ENCODE results near the gene ABHD16A. TPM values are rescaled to one million over a fixed set of nuclear protein-coding genes. Genes with fewer than 3 reads are reported as not detected.

The ABHD16A gene
- total RNA-seq, 2 donors from 2014 or later = 49.3 to 52.8 TPM

DNA sequence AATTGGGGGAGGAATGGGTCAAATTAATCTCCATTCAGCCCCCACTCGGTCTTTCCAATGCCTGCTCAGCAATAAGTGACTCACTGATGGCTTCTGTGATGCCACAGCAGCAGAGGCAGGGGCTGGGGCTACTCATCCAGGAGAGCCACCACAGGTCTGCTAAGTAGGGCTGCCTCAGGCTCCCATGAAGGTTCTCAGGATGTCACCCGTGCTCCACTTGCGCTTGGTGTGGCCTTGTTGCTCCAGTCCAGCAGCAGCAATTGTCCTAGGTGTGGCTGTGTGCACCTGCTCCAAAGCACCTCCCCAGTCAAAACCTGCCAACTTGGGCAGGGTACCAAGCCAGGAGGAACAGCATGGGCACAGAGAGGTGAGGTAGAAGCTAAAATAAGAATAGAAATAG lies 19.0 kb upstream of the ABHD16A start:
- no peak overlapping the region for H3K27ac ChIP-seq
- ATAC-seq (ENCODE audit: insufficient number of reproducible peaks, low FRiP score, low read depth) (no peak), DNase-seq (ENCODE audit: low spot score) (no peak)
- peaks cover 0 to 3% of the 10 kb centered on the region in 2 donors for H3K4me1 ChIP-seq (ENCODE audit: control insufficient read depth in 1 of 2, low read depth in 2 of 2)
- H3K9me3 ChIP-seq = no peaks in the 10 kb centered on the region
- H3K36me3 ChIP-seq = peaks cover 17% of the 10 kb centered on the region
- no peak overlapping the region for H3K4me3 ChIP-seq
- TF ChIP-seq, protein P1, sequence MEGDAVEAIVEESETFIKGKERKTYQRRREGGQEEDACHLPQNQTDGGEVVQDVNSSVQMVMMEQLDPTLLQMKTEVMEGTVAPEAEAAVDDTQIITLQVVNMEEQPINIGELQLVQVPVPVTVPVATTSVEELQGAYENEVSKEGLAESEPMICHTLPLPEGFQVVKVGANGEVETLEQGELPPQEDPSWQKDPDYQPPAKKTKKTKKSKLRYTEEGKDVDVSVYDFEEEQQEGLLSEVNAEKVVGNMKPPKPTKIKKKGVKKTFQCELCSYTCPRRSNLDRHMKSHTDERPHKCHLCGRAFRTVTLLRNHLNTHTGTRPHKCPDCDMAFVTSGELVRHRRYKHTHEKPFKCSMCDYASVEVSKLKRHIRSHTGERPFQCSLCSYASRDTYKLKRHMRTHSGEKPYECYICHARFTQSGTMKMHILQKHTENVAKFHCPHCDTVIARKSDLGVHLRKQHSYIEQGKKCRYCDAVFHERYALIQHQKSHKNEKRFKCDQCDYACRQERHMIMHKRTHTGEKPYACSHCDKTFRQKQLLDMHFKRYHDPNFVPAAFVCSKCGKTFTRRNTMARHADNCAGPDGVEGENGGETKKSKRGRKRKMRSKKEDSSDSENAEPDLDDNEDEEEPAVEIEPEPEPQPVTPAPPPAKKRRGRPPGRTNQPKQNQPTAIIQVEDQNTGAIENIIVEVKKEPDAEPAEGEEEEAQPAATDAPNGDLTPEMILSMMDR (IDR thresholded peaks at IDR 0.05) = no peak
- H3K27me3 ChIP-seq (replicated peaks; ENCODE audit: insufficient read depth) = no peaks in the 10 kb centered on the region

DNA sequence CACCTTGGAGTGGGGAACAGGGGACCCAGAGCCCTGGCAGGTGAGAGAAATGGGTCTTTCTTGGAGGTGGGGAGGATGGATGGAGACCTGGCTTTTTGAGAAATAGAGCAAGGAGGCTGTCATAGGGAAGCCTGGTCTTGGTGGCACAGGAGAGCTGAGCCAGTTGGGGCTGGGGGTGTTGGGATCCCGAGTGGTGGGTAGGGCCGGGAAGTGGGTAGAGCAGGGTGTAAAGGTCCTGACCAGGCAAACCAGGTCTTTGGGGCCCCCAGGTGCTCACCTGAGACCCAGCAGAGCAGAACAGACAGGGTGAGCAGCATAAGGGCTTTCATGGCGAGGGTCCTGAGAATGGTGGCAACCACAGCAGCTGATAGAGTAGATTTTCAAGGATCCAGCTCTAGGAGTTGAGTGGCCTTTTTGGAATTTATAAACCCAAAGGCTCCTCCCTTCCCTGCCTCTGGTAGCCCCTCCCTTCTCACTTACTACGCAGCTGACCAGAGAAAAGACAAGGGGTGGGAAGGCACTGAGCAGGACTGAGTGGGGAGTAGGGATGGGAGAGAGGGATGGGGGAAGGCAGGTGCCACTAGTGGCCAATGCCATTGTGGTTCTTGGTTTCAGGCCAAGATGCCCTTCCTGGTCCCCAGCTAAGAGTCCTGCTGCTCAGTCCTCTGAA lies 18.4 kb upstream of the ABHD16A start, which contains the start of gene LY6G6C:
Gene LY6G6C, minus strand, starts transcription at position 396 of the 670 bp plus-strand sequence. Its CDS starts 67 bp downstream, at position 329.
- ATAC-seq (ENCODE audit: insufficient number of reproducible peaks, low FRiP score, low read depth) = no peak
- Histone ChIP-seq H3K9me3 (no peaks in the 10 kb centered on the region), H3K27me3 (replicated peaks; ENCODE audit: insufficient read depth) (no peaks in the 10 kb centered on the region), H3K4me3 (no peak within 1 kb of the TSS), H3K4me1 (ENCODE audit: control insufficient read depth in 1 of 2, low read depth in 2 of 2) (no peaks in the 10 kb centered on the region), H3K27ac (no peak within 1 kb of the TSS), H3K36me3 (peaks cover 10% of the 10 kb centered on the region)
- TF ChIP-seq, protein P1 (IDR thresholded peaks at IDR 0.05) = no peak
- no peak for DNase-seq (ENCODE audit: low spot score)

DNA sequence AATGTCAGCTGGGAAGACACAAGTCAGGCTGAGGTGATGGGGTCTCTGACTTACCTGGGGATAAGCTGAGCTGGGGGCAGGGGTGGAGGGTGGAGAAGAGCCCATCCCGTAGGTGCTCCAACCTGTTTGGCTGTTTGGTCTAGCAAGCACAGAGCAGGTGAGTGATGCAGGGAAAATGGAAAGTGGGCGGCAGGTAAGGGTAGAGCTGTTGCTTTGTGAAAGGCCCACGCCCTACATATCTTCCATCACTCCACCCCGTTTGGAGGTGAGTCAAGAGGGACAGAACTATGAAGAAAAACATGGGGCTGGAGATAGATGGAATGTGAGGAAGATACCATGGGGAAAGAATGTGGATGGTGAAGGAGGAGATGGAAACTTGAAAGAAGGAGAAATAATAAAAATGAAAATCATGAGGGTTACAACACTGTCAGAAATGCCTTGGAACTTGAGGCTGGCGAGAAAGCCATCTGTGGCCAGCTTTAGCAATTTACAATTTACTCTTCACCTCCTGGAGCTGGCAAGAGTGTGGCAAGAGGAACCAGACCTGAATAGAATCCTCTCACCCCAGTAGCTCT lies 17.2 kb upstream of the ABHD16A start:
- TF ChIP-seq, protein P1 (IDR thresholded peaks at IDR 0.05) = no peak
- Histone ChIP-seq H3K27ac (no peak overlapping the region), H3K4me3 (no peak overlapping the region), H3K27me3 (replicated peaks; ENCODE audit: insufficient read depth) (no peaks in the 10 kb centered on the region), H3K36me3 (no peaks in the 10 kb centered on the region), H3K4me1 (ENCODE audit: control insufficient read depth in 1 of 2, low read depth in 2 of 2) (no peaks in the 10 kb centered on the region), H3K9me3 (no peaks in the 10 kb centered on the region)
- ATAC-seq (ENCODE audit: insufficient number of reproducible peaks, low FRiP score, low read depth) (no peak), DNase-seq (ENCODE audit: low spot score) (no peak)

DNA sequence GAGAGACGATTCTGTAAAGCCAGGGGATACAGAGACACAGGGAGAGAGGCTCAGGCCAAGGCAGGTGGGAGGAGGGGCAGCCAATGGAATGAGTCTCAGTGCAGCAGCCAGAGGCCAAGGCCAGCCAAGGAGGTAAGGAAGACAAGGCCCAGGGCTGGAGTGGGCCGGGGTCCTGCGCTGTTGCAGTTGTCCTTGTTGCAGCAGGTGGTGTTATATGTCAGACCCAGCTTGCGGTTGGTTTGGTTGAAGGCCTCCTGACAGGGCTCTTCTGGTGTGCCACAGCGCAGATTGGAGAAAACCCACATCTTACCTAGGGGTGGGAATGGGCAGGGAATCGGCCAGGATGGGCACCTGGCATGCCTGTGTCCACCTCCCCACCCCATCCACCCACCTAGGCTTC lies 15.9 kb upstream of the ABHD16A start:
- no peaks in the 10 kb centered on the region for H3K36me3 ChIP-seq
- H3K27me3 ChIP-seq (replicated peaks; ENCODE audit: insufficient read depth) = no peaks in the 10 kb centered on the region
- no peak overlapping the region for H3K27ac ChIP-seq
- H3K9me3 ChIP-seq = no peaks in the 10 kb centered on the region
- no peak for DNase-seq (ENCODE audit: low spot score)
- no peak for ATAC-seq (ENCODE audit: insufficient number of reproducible peaks, low FRiP score, low read depth)
- H3K4me3 ChIP-seq = no peak overlapping the region
- no peaks in the 10 kb centered on the region for H3K4me1 ChIP-seq (ENCODE audit: control insufficient read depth in 1 of 2, low read depth in 2 of 2)
- TF ChIP-seq, protein P1 (IDR thresholded peaks at IDR 0.05) = no peak

DNA sequence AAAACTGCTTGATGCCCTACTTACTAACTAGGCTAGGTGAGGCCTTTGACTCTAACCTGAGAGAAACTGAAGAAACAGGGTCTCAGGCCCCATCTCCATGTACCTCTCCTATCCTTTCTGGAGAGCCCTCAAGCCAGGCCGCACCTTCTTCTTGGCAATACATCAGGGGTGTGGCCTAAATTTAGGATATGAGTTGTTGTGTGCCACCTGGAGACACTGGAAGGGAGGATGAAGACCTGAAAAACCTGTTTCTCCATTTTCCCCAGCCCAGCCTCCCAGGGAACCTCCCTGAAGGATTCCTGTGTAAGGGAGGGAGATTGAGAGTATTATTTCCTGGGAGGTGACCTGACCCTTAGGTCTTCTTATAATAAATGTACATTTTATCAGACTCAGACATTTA lies 15.1 kb upstream of the ABHD16A start:
- TF ChIP-seq, protein P1 (IDR thresholded peaks at IDR 0.05) = no peak
- Histone ChIP-seq H3K27me3 (replicated peaks; ENCODE audit: insufficient read depth) (no peaks in the 10 kb centered on the region), H3K36me3 (no peaks in the 10 kb centered on the region), H3K4me3 (no peak overlapping the region), H3K9me3 (no peaks in the 10 kb centered on the region), H3K27ac (no peak overlapping the region), H3K4me1 (ENCODE audit: control insufficient read depth in 1 of 2, low read depth in 2 of 2) (no peaks in the 10 kb centered on the region)
- ATAC-seq (ENCODE audit: insufficient number of reproducible peaks, low FRiP score, low read depth) (no peak), DNase-seq (ENCODE audit: low spot score) (no peak)

Measured in thoracic aorta (tissue), 2 donors.